GM10248 (cell line): Measurements from ENCODE around the gene MAD1L1.

Source experiments
- CTCF ChIA-PET: fragments of 300-600 bp; sonication (Branson Sonifier 250); formaldehyde crosslinking; extraction: SDS; loops from one replicate; lab custom pipeline; 2021; ENCODE audit warnings: antibody characterized with exemption; lab: Yijun Ruan, JAX
- POLR2A ChIA-PET: fragments of 350-650 bp; sonication (Branson Sonifier 250); formaldehyde crosslinking; extraction: SDS; loops from one replicate; lab custom pipeline; 2020; ENCODE audit warnings: antibody characterized with exemption; lab: Yijun Ruan, JAX
- DNase-seq: peaks from one replicate; pipeline ENCODE4 v3.0.0; 2012; ENCODE audit errors: extremely low spot score
- TF ChIP-seq, protein P1 (sequence below): IDR thresholded peaks from 2 replicates; pipeline ENCODE4 v1.5.1; 2012; ENCODE audit warnings: mild to moderate bottlenecking, low read depth; ENCODE audit errors: extremely low read depth, missing control alignments, control extremely low read depth

The MAD1L1 gene

DNA sequence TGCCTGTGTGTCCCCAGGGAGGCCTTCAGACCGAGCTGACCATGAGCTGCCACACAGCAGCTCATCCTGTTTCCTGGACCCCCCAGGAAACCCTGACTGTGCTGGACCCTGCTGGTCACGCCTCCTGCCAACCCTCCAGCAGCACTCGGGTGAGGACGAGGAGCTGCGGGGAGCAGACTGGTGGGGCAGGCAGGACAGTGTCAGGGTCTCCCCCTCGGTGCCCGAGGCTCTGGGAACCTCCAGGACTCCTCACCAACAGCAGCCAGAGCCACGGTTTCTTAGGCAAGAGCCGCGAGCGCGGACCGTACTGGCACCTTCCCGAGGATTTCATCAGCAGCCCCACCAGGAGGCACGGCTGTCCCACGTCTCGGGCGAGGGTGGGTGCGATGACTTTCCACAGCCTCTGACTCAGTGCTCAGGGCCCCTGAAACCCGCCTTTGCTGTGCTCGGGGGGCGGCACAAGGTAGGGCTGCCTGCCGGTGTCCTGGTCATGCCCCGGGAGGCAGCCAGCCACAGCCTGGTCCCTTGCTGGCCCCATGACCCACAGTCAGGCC lies 375.8 kb downstream of the MAD1L1 start:
- DNase-seq = no peak
- ChIA-PET CTCF (no interaction called here), POLR2A (no interaction called here)
- TF ChIP-seq, protein P1, sequence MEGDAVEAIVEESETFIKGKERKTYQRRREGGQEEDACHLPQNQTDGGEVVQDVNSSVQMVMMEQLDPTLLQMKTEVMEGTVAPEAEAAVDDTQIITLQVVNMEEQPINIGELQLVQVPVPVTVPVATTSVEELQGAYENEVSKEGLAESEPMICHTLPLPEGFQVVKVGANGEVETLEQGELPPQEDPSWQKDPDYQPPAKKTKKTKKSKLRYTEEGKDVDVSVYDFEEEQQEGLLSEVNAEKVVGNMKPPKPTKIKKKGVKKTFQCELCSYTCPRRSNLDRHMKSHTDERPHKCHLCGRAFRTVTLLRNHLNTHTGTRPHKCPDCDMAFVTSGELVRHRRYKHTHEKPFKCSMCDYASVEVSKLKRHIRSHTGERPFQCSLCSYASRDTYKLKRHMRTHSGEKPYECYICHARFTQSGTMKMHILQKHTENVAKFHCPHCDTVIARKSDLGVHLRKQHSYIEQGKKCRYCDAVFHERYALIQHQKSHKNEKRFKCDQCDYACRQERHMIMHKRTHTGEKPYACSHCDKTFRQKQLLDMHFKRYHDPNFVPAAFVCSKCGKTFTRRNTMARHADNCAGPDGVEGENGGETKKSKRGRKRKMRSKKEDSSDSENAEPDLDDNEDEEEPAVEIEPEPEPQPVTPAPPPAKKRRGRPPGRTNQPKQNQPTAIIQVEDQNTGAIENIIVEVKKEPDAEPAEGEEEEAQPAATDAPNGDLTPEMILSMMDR = no peak

DNA sequence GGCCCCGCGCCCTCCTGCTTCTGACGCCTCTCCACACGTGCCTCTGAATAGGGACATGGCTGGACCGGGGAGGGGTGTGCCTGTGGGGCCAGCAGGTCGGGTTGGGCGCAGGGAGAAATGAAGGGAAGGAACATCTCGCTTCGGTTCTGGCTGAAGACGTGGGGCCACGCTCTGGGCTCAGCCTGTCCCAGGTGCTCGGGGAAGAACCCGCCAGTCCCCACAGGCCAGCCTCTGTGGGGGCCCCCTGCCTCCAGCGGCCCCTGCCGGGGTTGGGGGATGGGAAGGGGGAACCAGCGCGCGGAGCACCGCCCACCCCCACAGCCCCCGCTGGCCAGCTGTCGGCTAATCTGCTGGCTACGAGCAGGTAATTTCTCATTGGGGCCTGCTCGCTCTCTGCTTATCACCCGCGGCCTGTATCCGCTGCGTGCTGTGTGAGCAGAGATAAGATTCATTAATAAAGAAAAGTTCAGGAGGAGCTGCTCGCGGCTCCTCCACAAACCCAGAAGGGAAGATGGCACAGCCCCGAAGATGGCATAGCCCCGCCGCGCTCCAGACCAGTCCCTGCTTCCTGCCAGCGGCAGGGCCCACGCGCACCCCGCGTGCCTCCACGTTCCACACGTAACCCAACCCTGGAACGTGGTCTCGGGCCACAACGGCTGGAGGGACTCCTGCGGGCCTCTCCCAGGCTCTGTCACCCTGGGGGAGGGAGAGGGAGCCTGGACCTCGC lies 376.4 kb downstream of the MAD1L1 start:
- DNase-seq = no peak
- TF ChIP-seq, protein P1 = no peak
- POLR2A ChIA-PET = no interaction called here
- CTCF ChIA-PET = interaction anchor here (1.4 kb wide), 1 partner anchor 229 kb away, joined by 4 read pairs; no protein-coding TSS in a partner anchor

- ChIA-PET CTCF (interaction anchor here (1.4 kb wide), 1 partner anchor 228 kb away, joined by 4 read pairs; no protein-coding TSS in a partner anchor), POLR2A (no interaction called here)
- DNase-seq = no peak
- TF ChIP-seq, protein P1 = no peak
Observed at GRCh38 chr7:1855725-1856160, 377.0 kb downstream of the MAD1L1 start.

- ChIA-PET POLR2A (no interaction called here), CTCF (interaction anchor here (1.4 kb wide), 1 partner anchor 228 kb away, joined by 4 read pairs; no protein-coding TSS in a partner anchor)
- DNase-seq = no peak
Observed at GRCh38 chr7:1854866-1855724, 377.6 kb downstream of the MAD1L1 start.

GRCh38 chr7:1853986-1854865 lies 378.5 kb downstream of the MAD1L1 start:
- TF ChIP-seq, protein P1 = no peak
- no peak for DNase-seq
- ChIA-PET CTCF (no interaction called here), POLR2A (no interaction called here)

More at GRCh38 chr7:1854866-1855724, 377.6 kb downstream of the MAD1L1 start:
- TF ChIP-seq, protein P1 = no peak
